Measurements from ENCODE around the gene TTF2. TPM values are rescaled to one million over a fixed set of nuclear protein-coding genes. Genes with fewer than 3 reads are reported as not detected.

The TTF2 gene
- total and polyA plus RNA-seq, 2 experiments from 2014 or later, result 84.7 to 85.4 TPM

DNA sequence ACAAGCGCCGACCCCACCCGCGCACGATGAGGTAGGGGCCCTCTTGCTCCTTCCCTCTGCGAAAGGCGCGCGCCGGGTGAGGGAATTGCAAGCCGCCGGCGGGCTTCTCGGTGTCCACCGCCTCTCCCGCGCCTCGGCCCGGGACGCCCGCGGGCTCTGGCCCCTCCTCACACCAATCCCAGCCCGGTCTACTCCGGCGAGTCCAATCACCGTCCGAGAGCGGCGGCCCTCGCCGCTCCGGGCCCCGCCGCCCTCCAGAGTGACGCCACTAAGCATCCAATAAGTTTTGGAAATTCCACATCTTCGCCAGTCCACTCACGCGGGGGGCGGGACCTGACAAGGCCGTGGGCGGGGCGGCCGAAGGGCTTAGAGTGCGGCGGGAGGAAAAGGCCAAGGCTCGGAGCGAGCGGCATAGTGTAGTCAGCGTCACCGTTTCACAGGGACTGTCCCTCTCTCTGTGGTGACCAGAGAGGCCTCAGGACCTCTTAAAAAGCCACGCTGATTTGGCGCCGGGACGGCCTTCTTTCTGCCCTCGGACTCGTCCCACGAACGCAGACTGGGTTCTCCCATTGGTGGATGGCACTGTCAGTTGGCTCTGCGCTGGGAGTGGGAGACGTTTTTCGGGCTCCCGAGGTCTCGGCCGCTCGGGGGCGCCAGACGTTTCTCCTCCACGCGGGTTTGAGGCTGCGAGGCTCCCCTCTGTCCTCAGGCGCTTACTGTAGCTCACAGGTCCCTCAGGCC, 61.6 kb downstream of the TTF2 start, which contains the start of gene TRIM45 (continued):
- TF ChIP-seq, protein P1, sequence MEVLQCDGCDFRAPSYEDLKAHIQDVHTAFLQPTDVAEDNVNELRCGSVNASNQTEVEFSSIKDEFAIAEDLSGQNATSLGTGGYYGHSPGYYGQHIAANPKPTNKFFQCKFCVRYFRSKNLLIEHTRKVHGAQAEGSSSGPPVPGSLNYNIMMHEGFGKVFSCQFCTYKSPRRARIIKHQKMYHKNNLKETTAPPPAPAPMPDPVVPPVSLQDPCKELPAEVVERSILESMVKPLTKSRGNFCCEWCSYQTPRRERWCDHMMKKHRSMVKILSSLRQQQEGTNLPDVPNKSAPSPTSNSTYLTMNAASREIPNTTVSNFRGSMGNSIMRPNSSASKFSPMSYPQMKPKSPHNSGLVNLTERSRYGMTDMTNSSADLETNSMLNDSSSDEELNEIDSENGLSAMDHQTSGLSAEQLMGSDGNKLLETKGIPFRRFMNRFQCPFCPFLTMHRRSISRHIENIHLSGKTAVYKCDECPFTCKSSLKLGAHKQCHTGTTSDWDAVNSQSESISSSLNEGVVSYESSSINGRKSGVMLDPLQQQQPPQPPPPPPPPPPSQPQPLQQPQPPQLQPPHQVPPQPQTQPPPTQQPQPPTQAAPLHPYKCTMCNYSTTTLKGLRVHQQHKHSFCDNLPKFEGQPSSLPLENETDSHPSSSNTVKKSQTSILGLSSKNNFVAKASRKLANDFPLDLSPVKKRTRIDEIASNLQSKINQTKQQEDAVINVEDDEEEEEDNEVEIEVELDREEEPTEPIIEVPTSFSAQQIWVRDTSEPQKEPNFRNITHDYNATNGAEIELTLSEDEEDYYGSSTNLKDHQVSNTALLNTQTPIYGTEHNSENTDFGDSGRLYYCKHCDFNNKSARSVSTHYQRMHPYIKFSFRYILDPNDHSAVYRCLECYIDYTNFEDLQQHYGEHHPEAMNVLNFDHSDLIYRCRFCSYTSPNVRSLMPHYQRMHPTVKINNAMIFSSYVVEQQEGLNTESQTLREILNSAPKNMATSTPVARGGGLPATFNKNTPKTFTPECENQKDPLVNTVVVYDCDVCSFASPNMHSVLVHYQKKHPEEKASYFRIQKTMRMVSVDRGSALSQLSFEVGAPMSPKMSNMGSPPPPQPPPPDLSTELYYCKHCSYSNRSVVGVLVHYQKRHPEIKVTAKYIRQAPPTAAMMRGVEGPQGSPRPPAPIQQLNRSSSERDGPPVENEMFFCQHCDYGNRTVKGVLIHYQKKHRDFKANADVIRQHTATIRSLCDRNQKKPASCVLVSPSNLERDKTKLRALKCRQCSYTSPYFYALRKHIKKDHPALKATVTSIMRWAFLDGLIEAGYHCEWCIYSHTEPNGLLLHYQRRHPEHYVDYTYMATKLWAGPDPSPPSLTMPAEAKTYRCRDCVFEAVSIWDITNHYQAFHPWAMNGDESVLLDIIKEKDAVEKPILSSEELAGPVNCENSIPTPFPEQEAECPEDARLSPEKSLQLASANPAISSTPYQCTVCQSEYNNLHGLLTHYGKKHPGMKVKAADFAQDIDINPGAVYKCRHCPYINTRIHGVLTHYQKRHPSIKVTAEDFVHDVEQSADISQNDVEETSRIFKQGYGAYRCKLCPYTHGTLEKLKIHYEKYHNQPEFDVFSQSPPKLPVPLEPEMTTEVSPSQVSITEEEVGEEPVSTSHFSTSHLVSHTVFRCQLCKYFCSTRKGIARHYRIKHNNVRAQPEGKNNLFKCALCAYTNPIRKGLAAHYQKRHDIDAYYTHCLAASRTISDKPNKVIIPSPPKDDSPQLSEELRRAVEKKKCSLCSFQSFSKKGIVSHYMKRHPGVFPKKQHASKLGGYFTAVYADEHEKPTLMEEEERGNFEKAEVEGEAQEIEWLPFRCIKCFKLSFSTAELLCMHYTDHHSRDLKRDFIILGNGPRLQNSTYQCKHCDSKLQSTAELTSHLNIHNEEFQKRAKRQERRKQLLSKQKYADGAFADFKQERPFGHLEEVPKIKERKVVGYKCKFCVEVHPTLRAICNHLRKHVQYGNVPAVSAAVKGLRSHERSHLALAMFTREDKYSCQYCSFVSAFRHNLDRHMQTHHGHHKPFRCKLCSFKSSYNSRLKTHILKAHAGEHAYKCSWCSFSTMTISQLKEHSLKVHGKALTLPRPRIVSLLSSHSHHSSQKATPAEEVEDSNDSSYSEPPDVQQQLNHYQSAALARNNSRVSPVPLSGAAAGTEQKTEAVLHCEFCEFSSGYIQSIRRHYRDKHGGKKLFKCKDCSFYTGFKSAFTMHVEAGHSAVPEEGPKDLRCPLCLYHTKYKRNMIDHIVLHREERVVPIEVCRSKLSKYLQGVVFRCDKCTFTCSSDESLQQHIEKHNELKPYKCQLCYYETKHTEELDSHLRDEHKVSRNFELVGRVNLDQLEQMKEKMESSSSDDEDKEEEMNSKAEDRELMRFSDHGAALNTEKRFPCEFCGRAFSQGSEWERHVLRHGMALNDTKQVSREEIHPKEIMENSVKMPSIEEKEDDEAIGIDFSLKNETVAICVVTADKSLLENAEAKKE (CRISPR knock-in tag; IDR thresholded peaks at IDR 0.05), result no peak
- TF ChIP-seq POLR2AphosphoS5 (IDR thresholded peaks at IDR 0.05; ENCODE audit: low read depth), result peak; percentile 77
- TF ChIP-seq, protein P2, sequence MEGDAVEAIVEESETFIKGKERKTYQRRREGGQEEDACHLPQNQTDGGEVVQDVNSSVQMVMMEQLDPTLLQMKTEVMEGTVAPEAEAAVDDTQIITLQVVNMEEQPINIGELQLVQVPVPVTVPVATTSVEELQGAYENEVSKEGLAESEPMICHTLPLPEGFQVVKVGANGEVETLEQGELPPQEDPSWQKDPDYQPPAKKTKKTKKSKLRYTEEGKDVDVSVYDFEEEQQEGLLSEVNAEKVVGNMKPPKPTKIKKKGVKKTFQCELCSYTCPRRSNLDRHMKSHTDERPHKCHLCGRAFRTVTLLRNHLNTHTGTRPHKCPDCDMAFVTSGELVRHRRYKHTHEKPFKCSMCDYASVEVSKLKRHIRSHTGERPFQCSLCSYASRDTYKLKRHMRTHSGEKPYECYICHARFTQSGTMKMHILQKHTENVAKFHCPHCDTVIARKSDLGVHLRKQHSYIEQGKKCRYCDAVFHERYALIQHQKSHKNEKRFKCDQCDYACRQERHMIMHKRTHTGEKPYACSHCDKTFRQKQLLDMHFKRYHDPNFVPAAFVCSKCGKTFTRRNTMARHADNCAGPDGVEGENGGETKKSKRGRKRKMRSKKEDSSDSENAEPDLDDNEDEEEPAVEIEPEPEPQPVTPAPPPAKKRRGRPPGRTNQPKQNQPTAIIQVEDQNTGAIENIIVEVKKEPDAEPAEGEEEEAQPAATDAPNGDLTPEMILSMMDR (conservative IDR thresholded peaks at IDR 0.05; ENCODE audit: low read depth in 2 of 2), result peak; percentile 62 to 78

DNA sequence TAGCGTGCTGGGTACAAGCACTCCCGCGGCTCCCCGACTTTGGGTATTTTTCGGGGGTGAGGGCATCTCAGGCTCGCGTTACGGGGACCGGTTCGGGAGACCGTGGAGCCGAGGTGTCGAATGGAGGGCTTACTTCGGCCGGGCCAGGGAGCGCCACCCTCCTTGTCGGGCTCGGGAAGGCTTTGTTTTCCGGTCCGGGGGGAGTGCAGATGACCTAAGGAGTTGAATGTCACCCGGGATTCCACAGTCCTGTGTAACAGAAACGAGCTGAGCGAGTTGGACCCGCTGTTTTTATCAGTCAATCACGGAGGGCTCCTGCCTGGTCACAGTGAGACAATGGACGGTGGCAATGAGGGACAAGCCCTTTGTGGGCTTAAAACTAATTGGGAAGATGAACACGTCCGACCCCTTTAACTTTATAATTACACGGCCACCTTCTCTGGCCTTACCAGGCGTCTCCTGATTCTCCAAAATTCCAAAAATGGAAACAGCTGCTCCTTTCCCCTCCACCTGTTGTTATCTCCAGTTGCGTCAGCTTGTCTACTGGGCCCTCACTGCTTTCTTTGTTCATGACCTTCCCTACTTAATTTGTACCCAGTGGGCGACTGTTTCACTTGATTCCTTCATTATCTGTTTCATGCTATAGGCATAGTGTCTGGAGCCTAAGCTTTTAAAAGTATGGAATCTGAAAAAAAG, 62.4 kb downstream of the TTF2 start:
- Mint-ChIP-seq H3K9me3 (no peaks in the 10 kb centered on the region), H3K4me3 (peak overlapping the region; percentile 85), H3K36me3 (ENCODE audit: low read depth) (peaks cover 11% of the 10 kb centered on the region; the same call in 2 of the 3 replicates), H3K4me1 (peaks cover 11% of the 10 kb centered on the region), H3K27ac (peak overlapping the region; percentile 94), H3K27me3 (ENCODE audit: insufficient read depth, low read depth, poor library complexity) (peaks cover 9% of the 10 kb centered on the region)
- H3K36me3 ChIP-seq (ENCODE audit: insufficient read depth), result no peaks in the 10 kb centered on the region
- H3K4me1 ChIP-seq (ENCODE audit: insufficient read depth), result peaks cover 12% of the 10 kb centered on the region
- no peaks in the 10 kb centered on the region for H3K27me3 ChIP-seq (ENCODE audit: insufficient read depth)
- ATAC-seq, result no peak
- peak overlapping the region; percentile 86; the same call in 1 of the 2 replicates for H3K27ac ChIP-seq (ENCODE audit: low read depth)
- H3F3A ChIP-seq (replicated peaks; ENCODE audit: low read depth), result no peaks in the 10 kb centered on the region
- no peaks in the 10 kb centered on the region for H4K20me1 ChIP-seq (replicated peaks; ENCODE audit: insufficient read depth)
- peak overlapping the region; percentile 82 for H3K4me2 ChIP-seq
- DNase-seq (ENCODE audit: low spot score), result no peak
- no peaks in the 10 kb centered on the region for H3K9me2 ChIP-seq (ENCODE audit: insufficient read depth)
- peak overlapping the region; percentile 79 for H2AFZ ChIP-seq
- H3K79me2 ChIP-seq (replicated peaks; ENCODE audit: insufficient read depth), result peaks cover 4% of the 10 kb centered on the region; the same call in 1 of the 2 replicates
- peak overlapping the region; percentile 77 for H3K4me3 ChIP-seq
- TF ChIP-seq EZH2 (IDR thresholded peaks at IDR 0.05; ENCODE audit: low read depth, unreplicated experiment), result no peak
- no peak for TF ChIP-seq STAT1 (IDR thresholded peaks at IDR 0.05; ENCODE audit: unreplicated experiment)
- TF ChIP-seq JUNB (IDR thresholded peaks at IDR 0.05; ENCODE audit: unreplicated experiment), result no peak
- TF ChIP-seq, protein P3, sequence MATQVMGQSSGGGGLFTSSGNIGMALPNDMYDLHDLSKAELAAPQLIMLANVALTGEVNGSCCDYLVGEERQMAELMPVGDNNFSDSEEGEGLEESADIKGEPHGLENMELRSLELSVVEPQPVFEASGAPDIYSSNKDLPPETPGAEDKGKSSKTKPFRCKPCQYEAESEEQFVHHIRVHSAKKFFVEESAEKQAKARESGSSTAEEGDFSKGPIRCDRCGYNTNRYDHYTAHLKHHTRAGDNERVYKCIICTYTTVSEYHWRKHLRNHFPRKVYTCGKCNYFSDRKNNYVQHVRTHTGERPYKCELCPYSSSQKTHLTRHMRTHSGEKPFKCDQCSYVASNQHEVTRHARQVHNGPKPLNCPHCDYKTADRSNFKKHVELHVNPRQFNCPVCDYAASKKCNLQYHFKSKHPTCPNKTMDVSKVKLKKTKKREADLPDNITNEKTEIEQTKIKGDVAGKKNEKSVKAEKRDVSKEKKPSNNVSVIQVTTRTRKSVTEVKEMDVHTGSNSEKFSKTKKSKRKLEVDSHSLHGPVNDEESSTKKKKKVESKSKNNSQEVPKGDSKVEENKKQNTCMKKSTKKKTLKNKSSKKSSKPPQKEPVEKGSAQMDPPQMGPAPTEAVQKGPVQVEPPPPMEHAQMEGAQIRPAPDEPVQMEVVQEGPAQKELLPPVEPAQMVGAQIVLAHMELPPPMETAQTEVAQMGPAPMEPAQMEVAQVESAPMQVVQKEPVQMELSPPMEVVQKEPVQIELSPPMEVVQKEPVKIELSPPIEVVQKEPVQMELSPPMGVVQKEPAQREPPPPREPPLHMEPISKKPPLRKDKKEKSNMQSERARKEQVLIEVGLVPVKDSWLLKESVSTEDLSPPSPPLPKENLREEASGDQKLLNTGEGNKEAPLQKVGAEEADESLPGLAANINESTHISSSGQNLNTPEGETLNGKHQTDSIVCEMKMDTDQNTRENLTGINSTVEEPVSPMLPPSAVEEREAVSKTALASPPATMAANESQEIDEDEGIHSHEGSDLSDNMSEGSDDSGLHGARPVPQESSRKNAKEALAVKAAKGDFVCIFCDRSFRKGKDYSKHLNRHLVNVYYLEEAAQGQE (IDR thresholded peaks at IDR 0.05; ENCODE audit: unreplicated experiment), result no peak
- no peak for TF ChIP-seq ZNF331 (CRISPR knock-in tag; IDR thresholded peaks at IDR 0.05; ENCODE audit: low read depth)
- no peak for TF ChIP-seq EZH2phosphoT487 (IDR thresholded peaks at IDR 0.05; ENCODE audit: unreplicated experiment)
